ENCODE measurements around the gene CDHR5. TPM values are rescaled to one million over a fixed set of nuclear protein-coding genes. Genes with fewer than 3 reads are reported as not detected.
A peak's percentile ranks its signal among the peaks of the same experiment; 100 is the strongest.

Gene CDHR5
- polyA plus RNA-seq, 1 experiment: not detected

GRCh38 chr11:573146-573759 is 51.5 kb downstream of the CDHR5 start:
- CTCF ChIA-PET: no interaction called here
- no peaks in the 10 kb centered on the region for H3K27me3 ChIP-seq (ENCODE audit: control insufficient read depth, insufficient read depth, low read length)
- H3K36me3 ChIP-seq (ENCODE audit: control insufficient read depth, insufficient read depth, low read length): peaks cover 1% of the 10 kb centered on the region; the same call in 1 of the 2 replicates
- DNase-seq (ENCODE audit: low read depth): no peak
- TF ChIP-seq, protein P1, sequence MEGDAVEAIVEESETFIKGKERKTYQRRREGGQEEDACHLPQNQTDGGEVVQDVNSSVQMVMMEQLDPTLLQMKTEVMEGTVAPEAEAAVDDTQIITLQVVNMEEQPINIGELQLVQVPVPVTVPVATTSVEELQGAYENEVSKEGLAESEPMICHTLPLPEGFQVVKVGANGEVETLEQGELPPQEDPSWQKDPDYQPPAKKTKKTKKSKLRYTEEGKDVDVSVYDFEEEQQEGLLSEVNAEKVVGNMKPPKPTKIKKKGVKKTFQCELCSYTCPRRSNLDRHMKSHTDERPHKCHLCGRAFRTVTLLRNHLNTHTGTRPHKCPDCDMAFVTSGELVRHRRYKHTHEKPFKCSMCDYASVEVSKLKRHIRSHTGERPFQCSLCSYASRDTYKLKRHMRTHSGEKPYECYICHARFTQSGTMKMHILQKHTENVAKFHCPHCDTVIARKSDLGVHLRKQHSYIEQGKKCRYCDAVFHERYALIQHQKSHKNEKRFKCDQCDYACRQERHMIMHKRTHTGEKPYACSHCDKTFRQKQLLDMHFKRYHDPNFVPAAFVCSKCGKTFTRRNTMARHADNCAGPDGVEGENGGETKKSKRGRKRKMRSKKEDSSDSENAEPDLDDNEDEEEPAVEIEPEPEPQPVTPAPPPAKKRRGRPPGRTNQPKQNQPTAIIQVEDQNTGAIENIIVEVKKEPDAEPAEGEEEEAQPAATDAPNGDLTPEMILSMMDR (IDR thresholded peaks at IDR 0.05; ENCODE audit: insufficient read depth, low read depth, low read length): no peak
- POLR2A ChIA-PET: no interaction called here
- H3K4me3 ChIP-seq (ENCODE audit: low read depth, low read length): no peak overlapping the region

DNA sequence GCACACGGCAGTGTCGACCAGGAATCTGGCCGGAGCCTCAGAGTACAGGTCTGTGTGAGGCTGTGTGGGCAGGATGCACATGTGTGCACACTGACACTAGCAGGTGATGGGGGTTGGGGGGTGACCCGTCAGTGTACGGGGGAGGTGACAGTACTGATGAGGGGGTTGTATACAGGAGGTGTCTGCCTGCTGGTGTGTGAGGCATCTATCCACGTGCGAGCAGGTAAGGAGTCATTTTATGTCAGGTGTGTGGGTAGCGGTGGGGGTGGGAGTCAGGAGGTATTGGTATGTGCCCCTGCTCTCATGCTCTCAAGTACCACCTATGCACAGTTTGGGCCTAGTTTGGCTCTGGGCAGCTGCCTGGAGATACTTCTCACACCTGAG is 53.0 kb downstream of the CDHR5 start:
- no peak for DNase-seq (ENCODE audit: low read depth)
- Histone ChIP-seq H3K27me3 (ENCODE audit: control insufficient read depth, insufficient read depth, low read length) (no peaks in the 10 kb centered on the region), H3K36me3 (ENCODE audit: control insufficient read depth, insufficient read depth, low read length) (peaks cover 6% of the 10 kb centered on the region), H3K4me3 (ENCODE audit: low read depth, low read length) (no peak overlapping the region)
- CTCF ChIA-PET: no interaction called here
- POLR2A ChIA-PET: no interaction called here
- TF ChIP-seq, protein P1 (IDR thresholded peaks at IDR 0.05; ENCODE audit: insufficient read depth, low read depth, low read length): no peak

DNA sequence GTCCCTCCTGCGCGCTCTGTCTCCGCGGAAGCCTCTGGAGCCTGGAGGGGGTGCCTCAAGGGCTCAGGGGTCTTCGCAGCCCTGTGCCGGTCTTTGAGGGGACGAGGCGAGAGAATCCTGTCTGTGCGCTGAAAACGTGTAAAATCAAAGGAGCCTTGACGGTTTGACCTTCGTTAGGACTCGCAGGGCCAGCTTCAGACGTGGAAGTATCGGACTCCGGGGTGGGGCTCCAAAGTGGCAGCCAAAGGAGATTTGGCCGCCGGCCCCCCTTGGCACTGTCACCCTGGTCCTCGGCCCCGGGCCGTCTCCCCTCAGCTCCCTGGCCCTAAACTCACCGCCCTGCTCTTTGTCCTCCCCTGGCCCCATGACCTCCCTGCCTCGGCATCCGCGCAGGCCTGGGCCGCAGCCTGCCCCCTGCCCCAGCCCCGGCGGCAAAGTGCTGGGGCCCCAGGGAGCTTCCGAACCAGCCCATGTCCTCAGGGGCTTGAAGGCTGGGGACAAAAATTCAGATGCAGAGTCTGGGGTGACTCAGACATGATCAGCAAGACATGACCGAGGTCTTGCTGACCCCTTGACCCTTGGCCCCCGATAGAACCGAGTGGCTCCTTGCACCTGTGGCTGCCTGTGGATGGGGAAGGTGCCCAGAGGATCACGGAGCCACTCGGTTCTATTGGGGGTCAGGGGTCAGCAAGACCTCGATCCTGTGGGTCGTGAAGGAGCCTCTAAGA is 55.4 kb downstream of the CDHR5 start:
- ChIA-PET POLR2A (interaction anchor here (0.6 kb wide), 1 partner anchor 311 kb away, joined by 16 read pairs; no protein-coding TSS in a partner anchor), CTCF (interaction anchor here (0.6 to 1.6 kb wide), 2 partner anchors 34 to 250 kb away, joined by 3 to 5 read pairs; partner anchors contain the start of gene HRAS)

GRCh38 chr11:568306-569157 is 56.2 kb downstream of the CDHR5 start:
- CTCF ChIA-PET: interaction anchor here (0.6 to 1.6 kb wide), 4 partner anchors 33 to 251 kb away, joined by 3 to 5 read pairs (median 3); partner anchors contain the start of gene HRAS
- POLR2A ChIA-PET: interaction anchor here (0.6 kb wide), 1 partner anchor 310 kb away, joined by 16 read pairs; no protein-coding TSS in a partner anchor

More for the DNA sequence above, 55.4 kb downstream of the CDHR5 start:
- no peaks in the 10 kb centered on the region for H3K27me3 ChIP-seq (ENCODE audit: control insufficient read depth, insufficient read depth, low read length)
- TF ChIP-seq, protein P1 (IDR thresholded peaks at IDR 0.05; ENCODE audit: insufficient read depth, low read depth, low read length): no peak
- H3K4me3 ChIP-seq (ENCODE audit: low read depth, low read length): peak overlapping the region; percentile 79
- DNase-seq (ENCODE audit: low read depth): no peak
- peaks cover 14% of the 10 kb centered on the region for H3K36me3 ChIP-seq (ENCODE audit: control insufficient read depth, insufficient read depth, low read length)

More at GRCh38 chr11:568306-569157, 56.2 kb downstream of the CDHR5 start:
- DNase-seq (ENCODE audit: low read depth): peak; percentile 65
- Histone ChIP-seq H3K36me3 (ENCODE audit: control insufficient read depth, insufficient read depth, low read length) (peaks cover 15% of the 10 kb centered on the region), H3K4me3 (ENCODE audit: low read depth, low read length) (peak overlapping the region; percentile 99), H3K27me3 (ENCODE audit: control insufficient read depth, insufficient read depth, low read length) (no peaks in the 10 kb centered on the region)
- TF ChIP-seq, protein P1 (IDR thresholded peaks at IDR 0.05; ENCODE audit: insufficient read depth, low read depth, low read length): no peak
